ENCODE measurements around the gene UPP2. TPM values are rescaled to one million over a fixed set of nuclear protein-coding genes. Genes with fewer than 3 reads are reported as not detected.

The UPP2 gene
- total and polyA plus RNA-seq, 2 of the 13 experiments (the other 11 are each of a cell fraction or from before 2014, with no cell fraction given): 0.07 to 0.28 TPM

DNA sequence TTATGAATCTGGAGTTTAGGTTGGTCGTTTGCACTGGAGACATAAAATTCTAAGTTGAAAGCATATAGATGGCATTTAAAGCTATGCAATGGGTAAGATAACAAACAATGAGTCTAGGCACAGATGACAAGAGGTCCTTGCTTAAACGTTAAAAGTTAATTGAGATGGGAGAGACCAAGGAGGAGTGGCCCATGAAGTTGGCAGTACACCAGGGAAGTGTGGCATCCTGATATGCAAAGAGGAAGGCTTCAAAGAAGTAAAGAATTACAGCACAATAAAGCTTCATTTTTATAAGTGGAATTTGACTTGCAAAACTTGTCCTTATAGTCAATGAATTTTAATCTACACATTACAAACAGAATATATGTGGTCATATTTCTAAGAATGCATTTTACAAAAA lies 23.2 kb downstream of the UPP2 start:
- DNase-seq (ENCODE audit: low spot score): no peak
- no peaks in the 10 kb centered on the region for H3K9me3 ChIP-seq (ENCODE audit: low read length)
- ChIA-PET CTCF (ENCODE audit: low intra/inter-chr PET ratio, low total read pairs) (no interaction called here), POLR2A (no interaction called here)
- H3K27me3 ChIP-seq (ENCODE audit: control insufficient read depth in 1 of 2, insufficient read depth in 2 of 2, low read length in 2 of 2): no peaks in the 10 kb centered on the region
- no peak overlapping the region for H3K27ac ChIP-seq (ENCODE audit: extremely low read length, insufficient read depth, low read length)
- H3K4me1 ChIP-seq (ENCODE audit: insufficient read depth, low read length): peaks cover 85% of the 10 kb centered on the region
- H3K4me3 ChIP-seq (replicated peaks in 1 of 3; ENCODE audit: insufficient read depth in 1 of 3, low read depth in 2 of 3, low read length in 3 of 3): no peak overlapping the region
- WGBS (ENCODE audit: low lambda C conversion rate): 85% methylated on average over 2 of the region's 2 CpGs
- in situ Hi-C loops (cut with HindIII; ENCODE audit: extremely low pct_ligation_motif_present, low pct_unique_long_range_greater_than_20kb): no loop called here
- no peaks in the 10 kb centered on the region for H3K36me3 ChIP-seq (replicated peaks in 1 of 2; ENCODE audit: control insufficient read depth in 1 of 2, insufficient read depth in 2 of 2, low read length in 2 of 2)
- no TSS peak for BruUV-seq (replicated peaks)
- no peaks in the 10 kb centered on the region for H3K79me2 ChIP-seq (ENCODE audit: insufficient read depth, low read length)
- no peak overlapping the region for H3K9ac ChIP-seq (ENCODE audit: insufficient read depth, low read depth, low read length)
- FAIRE-seq: no peak
- no peak for ATAC-seq
- no peak for TF ChIP-seq ATAD3A (CRISPR knock-in tag; IDR thresholded peaks at IDR 0.05)
- no peak for TF ChIP-seq ZNF431 (CRISPR knock-in tag; IDR thresholded peaks at IDR 0.05; ENCODE audit: borderline replicate concordance, low read depth)
- no peak for TF ChIP-seq ZNF546 (CRISPR knock-in tag; conservative IDR thresholded peaks at IDR 0.05)
- no peak for TF ChIP-seq TEAD3 (CRISPR knock-in tag; optimal IDR thresholded peaks at IDR 0.05; ENCODE audit: borderline replicate concordance)
- TF ChIP-seq ZNF850 (CRISPR knock-in tag; conservative IDR thresholded peaks at IDR 0.05): no peak
- TF ChIP-seq MAFK (conservative IDR thresholded peaks at IDR 0.05 in 1 of 2, IDR thresholded peaks at IDR 0.05 in 1 of 2; ENCODE audit: low read length in 2 of 2): no peak
- no peak for TF ChIP-seq ZNF703 (CRISPR knock-in tag; IDR thresholded peaks at IDR 0.05; ENCODE audit: borderline replicate concordance)
- TF ChIP-seq, protein P1, sequence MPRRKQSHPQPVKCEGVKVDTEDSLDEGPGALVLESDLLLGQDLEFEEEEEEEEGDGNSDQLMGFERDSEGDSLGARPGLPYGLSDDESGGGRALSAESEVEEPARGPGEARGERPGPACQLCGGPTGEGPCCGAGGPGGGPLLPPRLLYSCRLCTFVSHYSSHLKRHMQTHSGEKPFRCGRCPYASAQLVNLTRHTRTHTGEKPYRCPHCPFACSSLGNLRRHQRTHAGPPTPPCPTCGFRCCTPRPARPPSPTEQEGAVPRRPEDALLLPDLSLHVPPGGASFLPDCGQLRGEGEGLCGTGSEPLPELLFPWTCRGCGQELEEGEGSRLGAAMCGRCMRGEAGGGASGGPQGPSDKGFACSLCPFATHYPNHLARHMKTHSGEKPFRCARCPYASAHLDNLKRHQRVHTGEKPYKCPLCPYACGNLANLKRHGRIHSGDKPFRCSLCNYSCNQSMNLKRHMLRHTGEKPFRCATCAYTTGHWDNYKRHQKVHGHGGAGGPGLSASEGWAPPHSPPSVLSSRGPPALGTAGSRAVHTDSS (CRISPR knock-in tag; conservative IDR thresholded peaks at IDR 0.05): no peak
- TF ChIP-seq SNRNP70 (IDR thresholded peaks at IDR 0.05; ENCODE audit: low read depth, low read length): no peak
- no peak for TF ChIP-seq ZNF24 (IDR thresholded peaks at IDR 0.05)
- TF ChIP-seq, protein P2, sequence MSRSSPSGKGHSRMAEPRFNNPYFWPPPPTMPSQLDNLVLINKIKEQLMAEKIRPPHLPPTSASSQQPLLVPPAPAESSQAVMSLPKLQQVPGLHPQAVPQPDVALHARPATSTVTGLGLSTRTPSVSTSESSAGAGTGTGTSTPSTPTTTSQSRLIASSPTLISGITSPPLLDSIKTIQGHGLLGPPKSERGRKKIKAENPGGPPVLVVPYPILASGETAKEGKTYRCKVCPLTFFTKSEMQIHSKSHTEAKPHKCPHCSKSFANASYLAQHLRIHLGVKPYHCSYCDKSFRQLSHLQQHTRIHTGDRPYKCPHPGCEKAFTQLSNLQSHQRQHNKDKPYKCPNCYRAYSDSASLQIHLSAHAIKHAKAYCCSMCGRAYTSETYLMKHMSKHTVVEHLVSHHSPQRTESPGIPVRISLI (CRISPR knock-in tag; IDR thresholded peaks at IDR 0.05; ENCODE audit: borderline replicate concordance): no peak
- no peak for TF ChIP-seq ZMYM2 (CRISPR knock-in tag; IDR thresholded peaks at IDR 0.05)
- no peak for TF ChIP-seq DPF2 (CRISPR knock-in tag; IDR thresholded peaks at IDR 0.05; ENCODE audit: borderline replicate concordance, low read depth)
- TF ChIP-seq, protein P3, sequence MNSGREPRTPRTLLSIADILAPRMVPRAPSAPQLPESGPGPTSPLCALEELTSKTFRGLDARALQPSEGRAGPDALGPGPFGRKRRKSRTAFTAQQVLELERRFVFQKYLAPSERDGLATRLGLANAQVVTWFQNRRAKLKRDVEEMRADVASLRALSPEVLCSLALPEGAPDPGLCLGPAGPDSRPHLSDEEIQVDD (CRISPR knock-in tag; IDR thresholded peaks at IDR 0.05; ENCODE audit: borderline replicate concordance): no peak
- TF ChIP-seq RCOR2 (CRISPR knock-in tag; IDR thresholded peaks at IDR 0.05): no peak
- TF ChIP-seq ZIK1 (CRISPR knock-in tag; IDR thresholded peaks at IDR 0.05; ENCODE audit: borderline replicate concordance, low read depth): no peak
- TF ChIP-seq, protein P4, sequence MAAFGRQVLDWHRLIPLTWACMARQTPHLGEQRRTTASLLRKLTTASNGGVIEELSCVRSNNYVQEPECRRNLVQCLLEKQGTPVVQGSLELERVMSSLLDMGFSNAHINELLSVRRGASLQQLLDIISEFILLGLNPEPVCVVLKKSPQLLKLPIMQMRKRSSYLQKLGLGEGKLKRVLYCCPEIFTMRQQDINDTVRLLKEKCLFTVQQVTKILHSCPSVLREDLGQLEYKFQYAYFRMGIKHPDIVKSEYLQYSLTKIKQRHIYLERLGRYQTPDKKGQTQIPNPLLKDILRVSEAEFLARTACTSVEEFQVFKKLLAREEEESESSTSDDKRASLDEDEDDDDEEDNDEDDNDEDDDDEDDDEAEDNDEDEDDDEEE (CRISPR knock-in tag; IDR thresholded peaks at IDR 0.05): no peak
- TF ChIP-seq, protein P5, sequence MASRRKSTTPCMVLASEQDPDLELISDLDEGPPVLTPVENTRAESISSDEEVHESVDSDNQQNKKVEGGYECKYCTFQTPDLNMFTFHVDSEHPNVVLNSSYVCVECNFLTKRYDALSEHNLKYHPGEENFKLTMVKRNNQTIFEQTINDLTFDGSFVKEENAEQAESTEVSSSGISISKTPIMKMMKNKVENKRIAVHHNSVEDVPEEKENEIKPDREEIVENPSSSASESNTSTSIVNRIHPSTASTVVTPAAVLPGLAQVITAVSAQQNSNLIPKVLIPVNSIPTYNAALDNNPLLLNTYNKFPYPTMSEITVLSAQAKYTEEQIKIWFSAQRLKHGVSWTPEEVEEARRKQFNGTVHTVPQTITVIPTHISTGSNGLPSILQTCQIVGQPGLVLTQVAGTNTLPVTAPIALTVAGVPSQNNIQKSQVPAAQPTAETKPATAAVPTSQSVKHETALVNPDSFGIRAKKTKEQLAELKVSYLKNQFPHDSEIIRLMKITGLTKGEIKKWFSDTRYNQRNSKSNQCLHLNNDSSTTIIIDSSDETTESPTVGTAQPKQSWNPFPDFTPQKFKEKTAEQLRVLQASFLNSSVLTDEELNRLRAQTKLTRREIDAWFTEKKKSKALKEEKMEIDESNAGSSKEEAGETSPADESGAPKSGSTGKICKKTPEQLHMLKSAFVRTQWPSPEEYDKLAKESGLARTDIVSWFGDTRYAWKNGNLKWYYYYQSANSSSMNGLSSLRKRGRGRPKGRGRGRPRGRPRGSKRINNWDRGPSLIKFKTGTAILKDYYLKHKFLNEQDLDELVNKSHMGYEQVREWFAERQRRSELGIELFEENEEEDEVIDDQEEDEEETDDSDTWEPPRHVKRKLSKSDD (CRISPR knock-in tag; IDR thresholded peaks at IDR 0.05; ENCODE audit: low read depth): no peak
- no peak for TF ChIP-seq SMAD9 (CRISPR knock-in tag; IDR thresholded peaks at IDR 0.05)
- H3K4me2 ChIP-seq (ENCODE audit: low read depth, low read length): no peak overlapping the region
- H4K20me1 ChIP-seq (ENCODE audit: insufficient read depth, low read length): no peaks in the 10 kb centered on the region
- intact Hi-C loops (cut with micrococcal nuclease; ENCODE audit: unreplicated experiment): no loop called here
- no peak overlapping the region for H2AFZ ChIP-seq (ENCODE audit: low read length)
